PC-3 (cell line): ENCODE data around the gene SMAP1. TPM values are rescaled to one million over a fixed set of nuclear protein-coding genes. Genes with fewer than 3 reads are reported as not detected.

Experiments used
- ATAC-seq: fragments of 200-7000 bp; cut with Tn5 transposase; 2 replicates; pipeline ENCODE4 v1.9.1; 2020; ENCODE audit warnings: mild to moderate bottlenecking, moderate library complexity
- BruUV-seq: library from RNA; stranded (reverse); fragments of 400-500 nt; replicated peaks from 2 replicates; lab custom pipeline; 2021; lab: Mats Ljungman, UMichigan
- CTCF ChIA-PET: fragments of 300-600 bp; sonication (Branson Sonifier 250); formaldehyde crosslinking; loops from one replicate; lab custom pipeline; 2022; ENCODE audit warnings: antibody characterized with exemption; lab: Charles Lee
- POLR2A ChIA-PET: fragments of 300-600 bp; sonication (Branson Sonifier 250); formaldehyde crosslinking; loops from one replicate; lab custom pipeline; 2022; ENCODE audit warnings: antibody characterized with exemption; ENCODE audit not compliant: unreplicated experiment; lab: Charles Lee
- DNase-seq: peaks from one replicate; pipeline ENCODE4 v3.0.0-alpha.2; 2015
- H2AFZ ChIP-seq: fragments of 300-600 bp; sonication (generic); 2 replicates; pipeline ENCODE4 v1.6.0; 2016; ENCODE audit warnings: antibody characterized with exemption, low read length
- H3F3A ChIP-seq: fragments of 300-600 bp; sonication (generic); one replicate; pipeline ENCODE4 v1.6.0; 2017; ENCODE audit warnings: antibody characterized with exemption, low read length, control low read depth, mild to moderate bottlenecking; ENCODE audit not compliant: unreplicated experiment
- H3K27ac ChIP-seq: fragments of 300-600 bp; sonication (generic); 2 replicates; pipeline ENCODE4 v1.5.1; 2016; ENCODE audit warnings: mild to moderate bottlenecking, low read length
- H3K27me3 ChIP-seq: fragments of 300-600 bp; sonication (generic); 2 replicates; pipeline ENCODE4 v1.6.1; 2016; ENCODE audit warnings: low read length, mixed read lengths
- H3K36me3 ChIP-seq: fragments of 300-600 bp; sonication (generic); 2 replicates; pipeline ENCODE4 v1.6.1; 2016; ENCODE audit warnings: low read depth, mixed run types, low read length, mixed read lengths
- H3K4me1 ChIP-seq: fragments of 300-600 bp; sonication (generic); 2 replicates; pipeline ENCODE4 v1.5.1; 2016; ENCODE audit warnings: low read length; ENCODE audit not compliant: insufficient read depth
- H3K4me2 ChIP-seq: fragments of 300-600 bp; sonication (generic); 2 replicates; pipeline ENCODE4 v1.6.0; 2016; ENCODE audit warnings: low read length
- H3K4me3 ChIP-seq: fragments of 300-600 bp; sonication (generic); 2 replicates; pipeline ENCODE4 v1.5.1; 2016; ENCODE audit warnings: mild to moderate bottlenecking, low read length, mixed read lengths
- H3K79me2 ChIP-seq: fragments of 300-600 bp; sonication (generic); 2 replicates; pipeline ENCODE4 v1.6.1; 2017; ENCODE audit warnings: low read length, mixed read lengths
- H3K9ac ChIP-seq: fragments of 300-600 bp; sonication (generic); 2 replicates; pipeline ENCODE4 v1.6.0; 2016; ENCODE audit warnings: mild to moderate bottlenecking, low read length
- H3K9me2 ChIP-seq: fragments of 300-600 bp; sonication (generic); replicated peaks from 2 replicates; pipeline ENCODE4 v1.6.1; 2016; ENCODE audit warnings: mixed run types, low read length, mixed read lengths
- H3K9me3 ChIP-seq: fragments of 300-600 bp; sonication (generic); 2 replicates; pipeline ENCODE4 v1.6.1; 2016; ENCODE audit warnings: low read length, mixed read lengths
- H4K20me1 ChIP-seq: fragments of 300-600 bp; sonication (generic); 2 replicates; pipeline ENCODE4 v1.6.1; 2016; ENCODE audit warnings: low read length, mixed read lengths
- CTCF ChIP-seq: fragments of 300-600 bp; sonication (generic); conservative IDR thresholded peaks from 2 replicates; pipeline ENCODE4 v1.5.1; 2017; ENCODE audit warnings: antibody characterized with exemption, low read depth, mild to moderate bottlenecking, low read length
- EZH2 ChIP-seq: fragments of 300-600 bp; sonication (generic); IDR thresholded peaks from one replicate; pipeline ENCODE4 v1.6.1; 2017; ENCODE audit warnings: antibody characterized with exemption, mild to moderate bottlenecking, low read length; ENCODE audit not compliant: unreplicated experiment
- EZH2phosphoT487 ChIP-seq: fragments of 300-600 bp; sonication (generic); IDR thresholded peaks from 2 replicates; pipeline ENCODE4 v1.6.1; 2018; ENCODE audit warnings: mild to moderate bottlenecking, antibody characterized with exemption, low read length, borderline replicate concordance
- intact Hi-C: fragments of 100-400 bp; cut with micrococcal nuclease; formaldehyde crosslinking; loops from 2 replicates; pipeline ENCODE4 v1.9.0; 2023
- total RNA-seq: library from RNA; depleted of rRNA; stranded (reverse); fragments of >200 nt; gene quantifications from 2 replicates; pipeline ENCODE4 v1.2.3, GENCODE V29; 2014

Gene SMAP1
- total RNA-seq, 1 experiment from 2014 or later: 15.7 TPM

GRCh38 chr6:70675822-70676221 is 8.1 kb downstream of the SMAP1 start:
- intact Hi-C loops: no loop called here
- TF ChIP-seq CTCF (no peak), EZH2 (no peak)
- H3K9me3 ChIP-seq: no peaks in the 10 kb centered on the region
- no peaks in the 10 kb centered on the region for H3K27me3 ChIP-seq
- ChIA-PET CTCF (no interaction called here), POLR2A (no interaction called here)
- peaks cover 9% of the 10 kb centered on the region for H3K4me1 ChIP-seq
- BruUV-seq: no TSS peak
- H3K27ac ChIP-seq: no peak overlapping the region
- no peaks in the 10 kb centered on the region for H3K36me3 ChIP-seq
- no peaks in the 10 kb centered on the region for H3K9me2 ChIP-seq
- no peaks in the 10 kb centered on the region for H3F3A ChIP-seq
- no peak overlapping the region for H3K4me2 ChIP-seq
- DNase-seq: peak; percentile 6
- ATAC-seq: no peak
- H3K4me3 ChIP-seq: no peak overlapping the region
- H3K79me2 ChIP-seq: peaks cover 85% of the 10 kb centered on the region
- H2AFZ ChIP-seq: no peak overlapping the region
- no peaks in the 10 kb centered on the region for H4K20me1 ChIP-seq
- no peak overlapping the region for H3K9ac ChIP-seq

- intact Hi-C loops: no loop called here
- peaks cover 85% of the 10 kb centered on the region for H3K79me2 ChIP-seq
- no peak overlapping the region for H3K4me3 ChIP-seq
- no peak overlapping the region for H3K27ac ChIP-seq
- H3K4me1 ChIP-seq: peaks cover 9% of the 10 kb centered on the region
- ATAC-seq (peak; percentile 41; the same call in 1 of the 2 replicates), DNase-seq (peak; percentile 49)
- no peak for TF ChIP-seq EZH2
- no peak for TF ChIP-seq CTCF
- TF ChIP-seq EZH2phosphoT487: no peak
- POLR2A ChIA-PET: interaction anchor here (0.5 kb wide), 1 partner anchor 18 kb away, joined by 4 read pairs; no protein-coding TSS in a partner anchor
- no TSS peak for BruUV-seq
- no peaks in the 10 kb centered on the region for H3K27me3 ChIP-seq
- no peak overlapping the region for H2AFZ ChIP-seq
- no peak overlapping the region for H3K4me2 ChIP-seq
- no peaks in the 10 kb centered on the region for H3F3A ChIP-seq
- H3K9ac ChIP-seq: no peak overlapping the region
- no peaks in the 10 kb centered on the region for H4K20me1 ChIP-seq
- no peaks in the 10 kb centered on the region for H3K9me2 ChIP-seq
- no peaks in the 10 kb centered on the region for H3K36me3 ChIP-seq
- CTCF ChIA-PET: no interaction called here
- H3K9me3 ChIP-seq: no peaks in the 10 kb centered on the region
Measured at GRCh38 chr6:70676821-70677220, 9.1 kb downstream of the SMAP1 start.

GRCh38 chr6:70680396-70680795 is 12.7 kb downstream of the SMAP1 start:
- peak overlapping the region; percentile 47 for H3K4me2 ChIP-seq
- no peak overlapping the region for H2AFZ ChIP-seq
- ATAC-seq: peak; percentile 72
- no peaks in the 10 kb centered on the region for H4K20me1 ChIP-seq
- TF ChIP-seq CTCF: no peak
- H3K4me1 ChIP-seq: peaks cover 20% of the 10 kb centered on the region
- no peaks in the 10 kb centered on the region for H3F3A ChIP-seq
- no peak overlapping the region for H3K9ac ChIP-seq
- H3K27me3 ChIP-seq: no peaks in the 10 kb centered on the region
- peak; percentile 68 for DNase-seq
- H3K4me3 ChIP-seq: peak overlapping the region; percentile 7; the same call in 1 of the 2 replicates
- BruUV-seq: no TSS peak
- ChIA-PET CTCF (no interaction called here), POLR2A (no interaction called here)
- no peaks in the 10 kb centered on the region for H3K36me3 ChIP-seq
- intact Hi-C loops: no loop called here
- H3K79me2 ChIP-seq: peaks cover 65% of the 10 kb centered on the region
- no peaks in the 10 kb centered on the region for H3K9me3 ChIP-seq
- H3K9me2 ChIP-seq: no peaks in the 10 kb centered on the region
- H3K27ac ChIP-seq: no peak overlapping the region; the same call in 1 of the 2 replicates
